ENCODE results near the gene SEC61A1.

SEC61A1 gene

DNA sequence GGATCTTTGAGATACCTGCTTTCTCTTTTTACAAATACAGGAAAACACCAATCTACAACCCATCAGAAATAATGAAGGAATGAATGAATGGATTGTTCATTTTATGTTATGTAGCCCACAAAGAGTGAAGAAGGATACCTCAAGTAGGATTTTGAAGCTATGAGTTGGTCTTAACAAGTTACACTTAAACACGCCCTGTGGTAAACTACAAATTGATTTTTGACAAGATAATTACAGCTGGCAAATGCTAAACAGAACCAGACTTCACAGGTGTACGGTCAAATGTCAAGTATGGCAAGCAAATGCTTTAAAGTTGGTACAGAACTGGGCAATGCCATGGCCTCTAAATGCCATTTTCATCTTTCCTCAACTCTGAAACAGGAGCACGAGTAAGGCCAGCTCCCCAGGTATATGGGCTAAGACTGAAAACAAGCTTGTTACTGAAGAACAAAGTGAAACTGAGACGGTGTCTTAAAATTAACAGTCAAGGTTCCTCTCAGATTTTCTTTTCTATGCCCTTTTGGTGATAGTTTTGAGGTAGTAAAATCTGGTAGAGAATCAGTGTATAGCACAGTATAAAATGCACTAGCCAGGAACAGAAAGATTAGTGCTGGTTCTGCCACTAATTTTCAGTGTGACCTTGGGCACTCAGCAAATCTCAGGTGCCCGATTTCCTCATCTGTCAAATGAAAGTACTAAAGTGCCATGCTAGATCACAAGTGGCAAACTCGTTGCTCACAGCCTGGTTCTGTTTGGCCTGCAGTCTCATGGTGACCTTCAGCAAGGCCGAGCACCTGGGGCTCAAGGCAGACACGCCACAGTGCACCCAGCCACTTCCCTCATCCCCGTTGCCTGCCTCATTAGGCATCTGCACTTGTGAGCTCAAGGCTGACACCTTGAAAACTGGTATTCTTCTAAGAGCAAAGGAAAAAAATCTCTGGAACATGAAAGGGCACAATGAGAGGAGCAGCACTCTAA is 61.9 kb downstream of the SEC61A1 start:
- no peak for DNase-seq (ENCODE audit: low spot score)
